ENCODE results near the gene CASK.

The CASK gene

DNA sequence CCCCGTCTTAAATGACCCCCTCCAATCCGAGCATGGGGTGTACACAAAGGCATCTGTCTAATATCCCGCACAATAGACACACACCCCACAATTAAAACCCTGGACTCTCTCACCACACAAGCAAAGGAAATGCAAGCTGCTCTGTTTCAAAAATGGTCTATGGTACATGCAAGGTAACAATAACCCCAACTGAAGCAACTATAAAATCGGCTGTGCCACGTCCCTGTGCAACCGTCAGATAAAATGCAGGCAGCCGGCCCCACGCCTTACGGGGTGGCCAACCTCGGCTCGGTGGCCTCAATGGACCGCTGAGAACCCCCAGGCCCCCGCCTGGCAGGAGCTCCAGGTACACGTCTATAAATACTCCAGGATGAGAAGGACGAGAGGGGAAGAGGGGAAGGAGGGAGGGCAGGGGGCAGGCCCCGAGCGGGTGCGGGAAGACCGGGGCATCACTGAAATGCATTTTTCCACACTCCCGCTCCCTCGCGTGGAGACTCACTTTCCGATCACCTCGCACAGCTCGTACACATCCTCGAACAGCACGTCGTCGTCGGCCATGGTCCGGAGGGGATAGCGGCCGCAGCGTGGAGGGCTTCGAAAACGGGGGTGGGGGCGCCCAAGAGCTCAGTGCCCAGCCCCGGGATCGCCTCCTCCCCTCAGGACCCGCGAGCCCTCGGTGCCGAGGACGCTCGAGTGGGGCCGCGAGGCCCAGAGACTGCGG, 763 bp downstream of the CASK start:
- Histone ChIP-seq H3K9me3 (no peaks in the 10 kb centered on the region), H3K27ac (peak overlapping the region; percentile 18), H3K27me3 (peaks cover 52% of the 10 kb centered on the region), H3K36me3 (no peaks in the 10 kb centered on the region), H3K4me1 (ENCODE audit: control insufficient read depth in 1 of 2, insufficient read depth in 1 of 2, low read depth in 1 of 2, low read length in 1 of 2) (peaks cover 13 to 20% of the 10 kb centered on the region in 2 experiments), H3K4me3 (ENCODE audit: low read depth in 1 of 2, low read length in 1 of 2) (peak overlapping the region; percentile 61 to 62)
- TF ChIP-seq, protein P1, sequence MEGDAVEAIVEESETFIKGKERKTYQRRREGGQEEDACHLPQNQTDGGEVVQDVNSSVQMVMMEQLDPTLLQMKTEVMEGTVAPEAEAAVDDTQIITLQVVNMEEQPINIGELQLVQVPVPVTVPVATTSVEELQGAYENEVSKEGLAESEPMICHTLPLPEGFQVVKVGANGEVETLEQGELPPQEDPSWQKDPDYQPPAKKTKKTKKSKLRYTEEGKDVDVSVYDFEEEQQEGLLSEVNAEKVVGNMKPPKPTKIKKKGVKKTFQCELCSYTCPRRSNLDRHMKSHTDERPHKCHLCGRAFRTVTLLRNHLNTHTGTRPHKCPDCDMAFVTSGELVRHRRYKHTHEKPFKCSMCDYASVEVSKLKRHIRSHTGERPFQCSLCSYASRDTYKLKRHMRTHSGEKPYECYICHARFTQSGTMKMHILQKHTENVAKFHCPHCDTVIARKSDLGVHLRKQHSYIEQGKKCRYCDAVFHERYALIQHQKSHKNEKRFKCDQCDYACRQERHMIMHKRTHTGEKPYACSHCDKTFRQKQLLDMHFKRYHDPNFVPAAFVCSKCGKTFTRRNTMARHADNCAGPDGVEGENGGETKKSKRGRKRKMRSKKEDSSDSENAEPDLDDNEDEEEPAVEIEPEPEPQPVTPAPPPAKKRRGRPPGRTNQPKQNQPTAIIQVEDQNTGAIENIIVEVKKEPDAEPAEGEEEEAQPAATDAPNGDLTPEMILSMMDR (IDR thresholded peaks at IDR 0.05), result no peak

DNA sequence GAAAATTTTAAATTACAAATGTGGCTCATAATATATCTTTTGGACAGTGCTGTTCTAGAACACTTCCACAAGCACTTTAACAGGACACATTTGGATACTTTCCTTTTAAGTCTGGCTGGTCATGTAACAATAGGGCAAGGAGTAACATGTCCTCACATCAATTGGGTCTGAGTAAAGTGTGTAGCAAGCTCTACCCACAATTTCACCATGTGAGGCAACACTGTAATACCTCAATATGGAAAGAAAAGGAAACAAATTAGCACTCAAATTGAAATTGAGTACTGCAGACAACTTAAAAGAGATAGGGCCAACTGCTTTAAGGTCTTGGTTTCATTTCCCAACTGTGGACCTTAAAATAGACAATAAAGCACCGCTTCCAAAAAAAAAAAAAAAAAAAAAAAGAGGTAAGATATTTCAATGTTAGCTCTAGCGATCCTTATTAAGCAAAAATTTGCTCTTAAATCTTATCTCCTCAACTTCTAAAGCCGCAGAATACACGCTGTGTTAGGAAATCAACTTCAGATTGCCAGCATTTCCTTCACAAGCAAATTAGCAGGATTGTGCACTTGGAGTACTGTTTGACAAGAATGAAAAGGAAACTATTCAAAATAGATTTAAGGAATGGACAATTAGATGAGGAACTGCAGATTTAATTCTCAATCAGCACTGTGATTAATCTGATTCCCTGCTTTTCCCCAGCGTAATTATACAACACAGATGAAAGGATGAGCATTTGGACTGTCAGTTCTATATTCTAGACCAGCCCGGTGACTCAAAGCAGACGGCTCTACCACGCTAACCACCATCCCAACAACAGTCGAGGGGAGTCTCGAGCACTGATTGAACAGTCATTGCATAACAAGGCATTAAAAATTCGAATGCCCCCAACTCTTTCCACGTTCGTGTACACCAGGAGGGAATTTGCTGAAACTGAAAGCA, 1.6 kb downstream of the CASK start:
- H3K9me3 ChIP-seq, result no peaks in the 10 kb centered on the region
- H3K27ac ChIP-seq, result no peak overlapping the region
- no peaks in the 10 kb centered on the region for H3K36me3 ChIP-seq
- H3K4me3 ChIP-seq (ENCODE audit: low read depth in 1 of 2, low read length in 1 of 2), result peak overlapping the region; percentile 61 to 62
- peaks cover 56% of the 10 kb centered on the region for H3K27me3 ChIP-seq
- TF ChIP-seq, protein P1 (IDR thresholded peaks at IDR 0.05), result no peak
- H3K4me1 ChIP-seq (ENCODE audit: control insufficient read depth in 1 of 2, insufficient read depth in 1 of 2, low read depth in 1 of 2, low read length in 1 of 2), result peaks cover 13 to 20% of the 10 kb centered on the region in 2 experiments

DNA sequence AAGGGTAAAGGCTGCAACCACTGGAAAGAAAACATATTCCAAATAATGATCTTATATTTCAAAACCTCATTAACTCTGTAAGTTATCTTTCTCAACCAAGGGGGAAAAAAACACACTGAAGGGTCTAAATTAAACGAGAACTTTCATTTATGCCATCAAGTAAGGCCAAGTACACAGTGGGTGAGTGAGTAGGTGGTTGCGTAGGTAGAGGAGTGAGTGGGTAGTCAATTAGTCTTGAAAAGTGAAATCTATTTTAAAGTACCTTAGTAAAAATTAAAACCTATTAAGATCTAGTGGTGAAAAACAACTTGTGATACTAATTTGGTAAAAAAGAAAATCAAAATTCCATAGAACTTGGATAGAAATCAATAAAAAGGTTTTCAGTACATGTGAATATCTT, 3.5 kb downstream of the CASK start:
- TF ChIP-seq, protein P1 (IDR thresholded peaks at IDR 0.05), result no peak
- Histone ChIP-seq H3K27ac (no peak overlapping the region), H3K4me3 (ENCODE audit: low read depth in 1 of 2, low read length in 1 of 2) (no peak overlapping the region)

DNA sequence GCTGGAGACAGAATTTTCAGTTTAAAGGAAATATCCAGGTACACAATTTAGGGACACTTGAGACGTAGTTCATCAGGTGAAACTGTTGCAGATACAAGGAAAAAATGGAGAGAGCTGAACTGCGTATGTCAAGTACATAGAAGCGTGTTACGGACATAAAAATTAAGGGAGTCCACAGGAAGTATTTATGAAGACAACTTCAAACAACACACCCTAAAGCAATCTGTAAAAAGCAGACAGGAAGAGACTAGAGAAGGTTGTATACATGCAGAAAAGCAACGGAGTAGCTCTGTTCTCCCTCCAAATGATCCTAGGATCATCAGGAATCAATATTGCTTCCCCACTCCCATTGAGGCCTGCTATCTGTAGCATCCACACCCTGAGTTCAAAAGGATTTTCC, 5.8 kb downstream of the CASK start:
- peaks cover 26% of the 10 kb centered on the region for H3K27me3 ChIP-seq
- no peak overlapping the region for H3K27ac ChIP-seq
- H3K9me3 ChIP-seq, result no peaks in the 10 kb centered on the region
- TF ChIP-seq, protein P1 (IDR thresholded peaks at IDR 0.05), result no peak
- H3K4me1 ChIP-seq (ENCODE audit: control insufficient read depth in 1 of 2, insufficient read depth in 1 of 2, low read depth in 1 of 2, low read length in 1 of 2), result peaks cover 12% of the 10 kb centered on the region in 2 experiments
- H3K4me3 ChIP-seq (ENCODE audit: low read depth in 1 of 2, low read length in 1 of 2), result no peak overlapping the region
- no peaks in the 10 kb centered on the region for H3K36me3 ChIP-seq

More for the DNA sequence above, 3.5 kb downstream of the CASK start:
- H3K27me3 ChIP-seq, result peaks cover 40% of the 10 kb centered on the region
- no peaks in the 10 kb centered on the region for H3K9me3 ChIP-seq
- peaks cover 13 to 20% of the 10 kb centered on the region in 2 experiments for H3K4me1 ChIP-seq (ENCODE audit: control insufficient read depth in 1 of 2, insufficient read depth in 1 of 2, low read depth in 1 of 2, low read length in 1 of 2)
- no peaks in the 10 kb centered on the region for H3K36me3 ChIP-seq

DNA sequence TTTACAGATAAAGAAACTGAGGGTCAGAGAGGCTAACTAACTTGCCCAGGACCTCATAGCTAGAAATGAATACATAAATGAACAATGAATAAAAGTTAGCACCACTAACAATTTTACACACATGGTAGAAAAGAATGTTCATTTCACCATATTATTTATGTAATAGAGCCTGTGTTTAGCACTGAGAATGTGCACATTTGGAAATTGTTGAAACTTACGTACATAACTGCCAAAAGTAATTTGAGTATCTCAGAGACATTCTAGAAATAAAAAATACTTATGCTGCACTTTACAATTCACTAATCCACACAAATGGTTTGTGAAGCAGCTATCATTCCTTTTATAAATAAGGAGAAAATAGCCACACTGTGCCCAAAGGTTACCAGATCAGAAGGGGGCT, 9.9 kb downstream of the CASK start:
- Histone ChIP-seq H3K27me3 (peaks cover 6% of the 10 kb centered on the region), H3K36me3 (no peaks in the 10 kb centered on the region), H3K27ac (no peak overlapping the region), H3K4me3 (ENCODE audit: low read depth in 1 of 2, low read length in 1 of 2) (no peak overlapping the region), H3K4me1 (ENCODE audit: control insufficient read depth in 1 of 2, insufficient read depth in 1 of 2, low read depth in 1 of 2, low read length in 1 of 2) (peaks cover 0 to 4% of the 10 kb centered on the region in 2 experiments), H3K9me3 (no peaks in the 10 kb centered on the region)
- TF ChIP-seq, protein P1 (IDR thresholded peaks at IDR 0.05), result no peak

Data from neutrophil (primary cell).